NCI-H2196 treated with DMSO at 0.1 percent for 48 hours (cell line): ENCODE data around the gene GBX1.
A peak's percentile ranks its signal among the peaks of the same experiment; 100 is the strongest.

Experiments used
- DNase-seq: peaks from one replicate; lab custom pipeline; 2025; ENCODE audit not compliant: unreplicated experiment; lab: John Stamatoyannopoulos, UW

GBX1 gene

DNA sequence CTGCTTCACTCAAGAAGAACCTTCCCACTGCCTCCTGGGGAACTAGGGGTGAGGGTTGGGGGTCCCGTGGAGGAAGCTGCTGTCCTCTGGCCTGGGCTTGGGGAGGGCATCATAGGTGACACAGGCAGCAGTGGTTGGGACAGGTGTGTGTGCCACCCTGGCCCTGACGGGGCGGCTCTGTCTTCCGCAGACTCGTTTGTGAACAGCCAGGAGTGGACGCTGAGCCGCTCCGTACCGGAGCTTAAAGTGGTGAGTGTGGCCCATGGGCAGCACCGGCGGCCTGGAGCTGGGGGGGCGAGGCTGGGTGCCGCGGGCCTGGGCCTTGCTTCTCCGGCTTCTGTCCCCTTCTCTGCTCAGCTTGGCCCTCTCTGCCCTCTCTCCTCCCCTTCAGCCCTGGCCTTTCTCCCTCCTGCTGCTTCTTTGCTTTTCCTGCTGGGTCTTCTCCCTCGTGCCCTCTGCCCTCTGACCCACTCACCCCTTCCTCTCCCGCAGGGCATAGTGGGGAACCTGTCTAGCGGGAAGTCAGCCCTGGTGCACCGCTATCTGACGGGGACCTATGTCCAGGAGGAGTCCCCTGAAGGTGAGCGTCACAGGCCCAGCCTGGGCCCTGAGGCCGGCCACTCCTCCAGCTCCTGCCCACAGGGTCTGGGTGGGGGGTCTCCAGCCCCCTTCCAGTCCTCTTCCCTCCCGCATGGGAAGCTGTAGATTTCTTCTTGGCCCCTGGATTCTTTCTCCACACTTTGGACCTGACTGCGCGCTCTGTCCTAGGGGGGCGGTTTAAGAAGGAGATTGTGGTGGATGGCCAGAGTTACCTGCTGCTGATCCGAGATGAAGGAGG is 50.7 kb downstream of the GBX1 start:
- no peak for DNase-seq

- no peak for DNase-seq
These were observed 51.6 kb downstream of the GBX1 start for GRCh38 chr7:151115836-151116418.

GRCh38 chr7:151115121-151115835 is 52.2 kb downstream of the GBX1 start:
- no peak for DNase-seq

- DNase-seq = no peak
These were observed 53.1 kb downstream of the GBX1 start for GRCh38 chr7:151114151-151115090.

- no peak for DNase-seq
These were observed 53.9 kb downstream of the GBX1 start for GRCh38 chr7:151113344-151114150.

- DNase-seq = peak; percentile 6
These were observed 56.4 kb downstream of the GBX1 start for GRCh38 chr7:151110941-151111645.

DNA sequence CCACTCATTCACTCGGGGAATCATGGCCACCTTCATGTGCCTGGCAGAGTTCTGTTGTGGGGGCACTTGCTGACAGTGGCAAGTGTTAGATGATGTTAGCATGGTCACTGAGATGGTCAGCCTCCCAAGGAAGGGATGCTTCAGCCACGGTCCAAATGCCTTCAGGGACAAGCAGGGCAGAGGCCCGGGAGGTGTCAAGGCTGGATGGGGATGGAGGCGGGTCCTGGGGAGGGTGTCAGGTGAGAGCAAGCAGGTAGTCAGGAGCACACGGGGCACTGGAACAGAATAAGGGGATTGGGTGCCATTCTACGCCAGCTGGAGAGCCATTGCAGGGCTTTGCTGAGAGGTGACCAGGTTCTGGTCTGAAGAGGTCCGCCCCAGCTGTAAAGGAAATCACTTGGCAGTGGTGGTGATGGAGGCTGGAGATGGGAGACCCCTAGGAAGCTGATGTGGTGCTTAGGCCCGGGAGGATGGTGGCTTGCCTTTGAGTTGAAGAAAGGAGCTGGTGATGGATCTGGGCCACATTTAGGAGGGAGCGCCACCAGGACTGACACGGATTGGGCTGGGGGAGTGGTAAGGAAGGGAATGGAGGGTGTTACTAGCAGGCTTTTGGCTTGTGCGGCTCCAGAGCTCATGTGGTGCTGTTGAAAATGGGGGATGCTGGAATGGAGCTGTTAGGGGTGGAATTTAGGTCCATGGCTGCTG is 57.1 kb downstream of the GBX1 start:
- DNase-seq = no peak

DNA sequence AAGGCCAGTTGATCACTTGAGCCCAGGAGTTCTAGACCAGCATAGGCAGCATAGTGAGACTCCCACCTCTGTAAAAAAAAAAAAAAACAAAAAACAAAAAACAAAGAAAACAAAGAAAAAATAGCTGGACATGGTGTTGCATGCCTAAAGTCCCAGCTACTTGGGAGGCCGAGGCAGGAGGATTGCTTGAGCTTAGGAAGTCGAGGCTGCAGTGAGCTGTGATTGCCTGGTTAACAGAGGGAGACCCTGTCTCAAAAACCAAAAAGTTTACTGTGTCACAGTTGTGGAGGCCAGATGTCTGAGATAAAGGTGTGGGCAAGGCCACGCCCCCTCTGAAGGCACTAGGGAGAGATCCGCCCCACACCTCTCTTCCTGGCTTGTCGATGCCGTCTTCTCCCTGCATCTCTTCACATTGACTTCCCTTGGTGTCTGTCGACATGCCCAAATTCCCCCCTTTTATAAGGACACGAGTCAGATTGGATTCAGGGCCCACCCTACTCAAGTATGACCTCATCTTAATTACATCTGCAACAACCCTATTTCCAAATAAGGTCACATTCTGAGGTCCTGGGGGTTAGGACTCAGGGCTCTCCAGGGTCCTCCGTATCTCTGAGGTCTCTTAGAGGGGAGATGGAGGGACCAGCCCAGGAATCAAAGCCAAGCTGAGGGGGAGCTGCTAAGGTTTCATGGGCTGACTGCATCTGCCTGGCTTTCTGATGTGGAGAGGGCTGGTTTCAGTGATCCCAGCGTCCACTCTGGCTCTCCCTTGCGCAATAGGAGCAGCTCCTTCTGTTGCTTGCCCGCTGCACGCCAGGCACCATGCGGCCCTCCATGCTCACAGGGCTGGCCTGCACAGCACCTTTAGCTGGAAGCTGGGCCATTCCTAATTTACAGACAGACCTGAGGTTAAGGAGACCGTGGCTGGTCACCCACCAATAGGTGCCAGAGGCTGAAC is 58.1 kb downstream of the GBX1 start:
- no peak for DNase-seq

DNA sequence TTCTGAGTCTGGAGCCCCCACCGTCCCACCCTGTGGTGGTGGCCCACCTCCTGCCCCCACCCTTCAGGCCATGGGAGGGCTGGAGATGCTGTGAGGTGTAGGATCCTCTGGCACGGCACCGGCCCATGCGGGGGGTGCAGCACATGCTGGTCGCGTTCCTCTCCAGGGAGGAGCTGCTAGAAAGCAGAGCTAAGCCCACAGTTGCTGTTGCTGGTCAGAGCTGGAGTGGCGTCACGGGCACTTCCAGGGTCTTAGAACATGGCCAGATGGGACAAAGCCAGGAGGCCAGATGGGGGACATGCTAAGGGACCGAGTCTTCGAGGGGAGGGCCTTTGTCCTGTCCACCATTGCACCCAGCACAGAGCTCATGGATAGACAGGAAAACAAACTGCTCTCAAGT is 59.6 kb downstream of the GBX1 start:
- DNase-seq = no peak

- no peak for DNase-seq
These were observed 62.9 kb downstream of the GBX1 start for GRCh38 chr7:151104411-151105235.

GRCh38 chr7:151103973-151104372 is 63.5 kb downstream of the GBX1 start:
- DNase-seq = no peak

DNA sequence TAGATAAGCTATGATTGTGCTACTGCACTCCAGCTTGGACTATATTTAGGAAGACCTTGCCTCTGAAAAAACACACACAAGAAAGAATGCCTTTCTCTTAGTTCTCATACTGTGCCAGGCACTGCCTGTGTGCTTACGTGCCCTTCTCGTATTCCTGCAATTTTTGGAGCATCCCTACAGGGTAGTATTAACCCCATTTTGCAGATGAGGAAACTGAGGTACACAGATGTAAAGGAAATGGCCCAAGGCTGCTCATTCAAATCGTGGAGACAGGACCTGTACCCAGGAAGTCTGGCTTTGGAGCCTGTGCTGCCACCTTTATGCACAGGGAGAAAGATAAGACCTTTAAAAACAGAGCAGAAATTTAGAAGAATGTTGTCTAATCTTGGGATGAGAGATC is 64.5 kb downstream of the GBX1 start:
- DNase-seq = no peak

DNA sequence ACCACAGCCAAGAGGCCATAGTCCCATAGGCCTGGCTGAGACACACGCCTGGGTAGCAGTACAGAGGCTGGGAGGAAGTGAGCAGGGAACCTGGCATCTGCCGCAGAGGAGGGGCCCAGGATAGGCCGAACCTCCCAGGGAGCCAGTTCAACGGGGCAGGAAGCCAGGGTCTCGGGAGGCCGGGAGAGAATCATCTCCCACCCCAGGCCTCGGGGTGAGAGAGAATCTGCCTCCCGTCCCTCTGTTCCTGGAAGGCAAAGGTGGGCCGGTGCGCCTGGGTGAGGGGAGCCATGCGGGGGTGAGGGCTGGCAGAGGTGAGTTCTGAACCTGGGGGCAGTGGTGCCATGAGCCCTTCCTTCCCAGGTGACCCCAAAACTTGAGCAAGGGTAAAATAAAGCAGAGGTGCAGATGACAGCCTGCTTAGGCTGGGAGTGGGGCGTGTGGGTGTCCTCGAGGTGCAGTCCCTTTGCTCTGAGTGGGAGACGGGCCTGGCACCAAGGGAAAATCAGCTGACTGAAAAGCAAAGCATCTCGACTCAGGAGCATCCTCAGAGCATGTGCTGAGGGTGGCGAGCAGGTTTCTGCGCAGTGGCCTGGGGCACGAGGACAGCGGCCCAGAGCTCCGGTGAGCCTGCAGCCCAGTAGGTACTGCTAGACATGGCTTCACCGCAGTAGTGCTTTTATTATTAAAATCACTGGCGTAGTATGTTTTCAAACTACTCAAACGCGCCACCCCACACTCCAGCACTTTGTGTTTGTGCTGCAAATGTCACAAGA is 65.7 kb downstream of the GBX1 start:
- no peak for DNase-seq

GRCh38 chr7:151100921-151101320 is 66.6 kb downstream of the GBX1 start:
- DNase-seq = no peak

DNA sequence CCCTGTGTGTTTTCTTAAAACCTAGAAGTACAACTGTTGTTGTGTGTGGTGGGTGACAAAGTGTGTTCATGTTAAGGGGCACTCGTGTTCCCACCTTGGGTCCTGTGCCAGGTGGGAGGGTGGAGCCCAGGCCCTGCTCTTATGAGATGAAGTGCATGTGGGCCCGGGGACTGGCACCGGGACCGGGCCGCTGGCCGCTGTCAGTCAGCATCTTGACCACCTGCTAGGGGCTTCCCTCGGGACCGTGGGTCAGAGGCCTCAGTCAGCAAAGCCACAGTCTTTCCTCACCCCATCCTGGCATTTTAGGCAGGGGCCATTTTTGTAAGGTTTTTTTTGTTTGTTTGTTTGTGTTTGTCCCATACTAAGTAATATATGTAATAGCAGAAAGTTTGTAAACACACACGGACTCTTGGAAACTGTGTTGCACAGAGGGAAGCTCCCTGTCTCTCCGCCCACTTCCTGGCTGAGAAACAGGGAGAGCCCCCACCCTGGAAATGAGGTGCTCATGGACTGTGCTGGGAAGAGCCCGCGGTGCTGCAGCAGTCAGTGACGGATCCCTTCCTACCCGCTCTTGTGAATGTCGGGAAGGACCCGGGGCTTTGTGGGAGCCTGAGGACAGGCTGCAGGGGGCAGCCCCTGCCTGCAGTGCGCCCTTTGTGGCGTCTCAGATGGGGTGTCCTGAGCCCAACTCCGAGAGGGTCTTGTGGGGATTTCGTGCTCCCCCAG is 67.8 kb downstream of the GBX1 start:
- DNase-seq = no peak
